ENCODE data around the gene PCSK7.

The PCSK7 gene

DNA sequence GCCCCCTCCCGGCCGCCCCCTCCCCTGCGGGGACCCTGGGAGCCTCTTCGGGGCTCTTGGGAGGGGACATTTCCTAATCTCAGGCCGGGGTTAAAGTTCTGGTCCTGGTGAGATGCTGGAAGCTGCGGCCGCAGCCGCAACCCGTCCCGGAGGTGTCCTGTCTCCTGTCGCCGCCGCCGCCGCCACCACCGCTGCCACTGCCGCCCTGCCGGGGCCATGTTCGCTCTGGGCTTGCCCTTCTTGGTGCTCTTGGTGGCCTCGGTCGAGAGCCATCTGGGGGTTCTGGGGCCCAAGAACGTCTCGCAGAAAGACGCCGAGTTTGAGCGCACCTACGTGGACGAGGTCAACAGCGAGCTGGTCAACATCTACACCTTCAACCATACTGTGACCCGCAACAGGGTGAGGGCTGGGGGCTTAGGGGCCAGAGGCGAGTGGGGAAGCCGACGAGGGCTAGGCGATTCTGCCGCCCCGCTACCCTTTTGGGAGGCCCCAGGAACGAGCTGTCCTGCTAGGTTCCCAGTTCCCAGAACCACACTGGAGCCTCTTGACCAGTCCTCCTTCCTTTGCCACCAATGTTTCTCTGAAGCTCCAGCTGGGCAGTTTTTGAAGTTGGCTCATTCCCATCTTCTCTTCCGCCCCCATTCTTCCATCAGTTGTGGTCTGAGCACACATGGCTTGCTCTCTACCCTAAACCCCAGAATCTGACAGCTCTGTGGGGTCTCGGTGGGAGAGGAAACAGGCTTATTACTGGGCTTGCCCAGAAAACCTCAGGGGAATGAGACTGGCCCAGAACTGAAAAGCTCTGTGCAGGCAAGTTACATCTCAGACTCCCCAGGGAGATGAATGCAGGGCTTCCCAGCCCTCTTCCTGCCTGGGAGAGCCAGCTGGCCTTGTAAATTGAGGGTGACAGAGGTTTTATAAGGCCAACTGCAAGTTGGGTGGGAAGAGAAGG lies 52.5 kb downstream of the PCSK7 start:
- Histone ChIP-seq H3K4me1 (ENCODE audit: insufficient read depth, low read length) (peaks cover 9% of the 10 kb centered on the region), H3K9ac (ENCODE audit: low read depth, low read length) (peak overlapping the region; percentile 64), H3K36me3 (ENCODE audit: insufficient read depth, low read length) (peaks cover 7% of the 10 kb centered on the region; the same call in 1 of the 2 replicates)

DNA sequence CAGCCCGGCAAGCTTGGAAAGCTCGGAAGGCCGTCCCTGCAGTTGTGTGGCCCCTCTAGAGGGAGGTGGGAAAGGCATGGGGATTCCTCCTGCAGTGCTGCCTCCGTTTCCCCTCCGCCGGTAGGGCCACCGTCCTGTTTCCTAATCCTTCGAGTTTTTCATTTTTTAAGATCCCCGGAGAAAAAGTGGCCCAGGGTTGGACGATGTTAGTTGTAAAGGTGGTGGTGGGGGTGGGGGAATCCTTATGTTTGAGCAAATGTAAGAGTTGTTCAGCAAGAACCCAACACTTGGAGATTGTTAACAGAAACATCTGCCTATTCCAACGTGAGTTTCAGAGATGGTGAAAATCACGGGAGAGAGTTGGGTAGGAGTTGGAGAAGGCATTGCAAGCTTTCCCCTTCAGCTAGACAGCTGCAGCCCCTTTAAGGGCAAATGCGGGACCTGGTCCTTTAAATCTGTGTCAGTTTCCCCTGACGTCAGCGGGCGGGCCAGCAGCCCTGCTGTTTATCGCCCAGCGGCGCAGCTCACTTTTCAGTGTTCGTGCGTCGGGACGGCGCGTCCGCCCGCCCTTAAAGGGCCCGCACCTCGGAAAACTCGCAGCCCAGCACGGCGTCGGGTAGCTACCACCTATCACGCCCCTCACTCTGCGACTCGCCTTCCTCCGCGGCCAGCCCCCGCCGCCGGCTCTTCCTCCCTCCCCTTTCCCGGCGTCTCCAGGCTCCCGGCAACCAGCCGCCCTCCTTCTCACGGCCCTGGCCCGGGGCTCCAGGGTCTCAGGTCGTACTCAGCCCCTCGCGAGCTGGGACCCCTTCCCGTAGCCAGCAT lies 53.5 kb downstream of the PCSK7 start, which contains the start of gene SIDT2:
Gene SIDT2 (plus strand): TSS at position 534 of the 825 bp plus-strand sequence. CDS start 521 bp downstream, outside the sequence.
- Histone ChIP-seq H3K9ac (ENCODE audit: low read depth, low read length) (peak within 1 kb of the TSS; percentile 64), H3K9me3 (ENCODE audit: control insufficient read depth, insufficient read depth, low read length) (no peaks in the 10 kb centered on the region), H3K36me3 (ENCODE audit: insufficient read depth, low read length) (peaks cover 7% of the 10 kb centered on the region; the same call in 1 of the 2 replicates), H3K4me1 (ENCODE audit: insufficient read depth, low read length) (peaks cover 9% of the 10 kb centered on the region)

More for the DNA sequence above, 52.5 kb downstream of the PCSK7 start:
- no peaks in the 10 kb centered on the region for H3K9me3 ChIP-seq (ENCODE audit: control insufficient read depth, insufficient read depth, low read length)

DNA sequence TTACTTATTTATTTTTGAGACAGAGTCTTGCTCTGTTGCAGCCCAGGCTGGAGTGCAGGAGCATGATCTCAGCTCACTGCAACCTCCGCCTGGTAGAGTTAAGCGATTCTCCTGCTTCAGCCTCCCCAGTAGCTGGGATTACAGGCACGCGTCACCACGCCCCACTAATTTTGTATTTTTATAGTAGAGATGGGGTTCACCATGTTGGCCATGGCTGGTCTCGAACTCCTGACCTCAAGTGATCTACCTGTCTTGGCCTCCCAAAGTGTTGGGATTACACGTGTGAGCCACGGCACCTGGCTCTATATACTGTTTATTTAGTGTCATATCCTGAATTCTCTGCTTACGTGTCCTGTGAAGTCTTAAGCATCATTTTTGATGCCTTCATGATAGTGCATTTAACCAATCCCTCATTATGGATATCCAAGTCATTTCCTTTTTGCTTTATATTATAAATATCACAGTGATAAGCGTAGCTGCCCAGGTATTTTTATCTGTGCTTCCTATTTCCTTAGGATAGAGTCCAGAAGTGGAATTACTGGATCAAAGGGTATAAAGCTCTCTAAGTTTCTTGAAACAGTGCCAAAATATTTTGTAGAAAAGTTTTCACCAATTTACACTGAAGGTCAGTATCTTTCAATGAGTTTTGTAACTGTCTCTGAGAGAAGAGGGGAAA lies 54.2 kb downstream of the PCSK7 start:
- Histone ChIP-seq H3K4me1 (ENCODE audit: insufficient read depth, low read length) (peaks cover 16% of the 10 kb centered on the region), H3K36me3 (ENCODE audit: insufficient read depth, low read length) (peaks cover 10% of the 10 kb centered on the region; the same call in 1 of the 2 replicates), H3K9ac (ENCODE audit: low read depth, low read length) (peak overlapping the region; percentile 52), H3K9me3 (ENCODE audit: control insufficient read depth, insufficient read depth, low read length) (no peaks in the 10 kb centered on the region)

DNA sequence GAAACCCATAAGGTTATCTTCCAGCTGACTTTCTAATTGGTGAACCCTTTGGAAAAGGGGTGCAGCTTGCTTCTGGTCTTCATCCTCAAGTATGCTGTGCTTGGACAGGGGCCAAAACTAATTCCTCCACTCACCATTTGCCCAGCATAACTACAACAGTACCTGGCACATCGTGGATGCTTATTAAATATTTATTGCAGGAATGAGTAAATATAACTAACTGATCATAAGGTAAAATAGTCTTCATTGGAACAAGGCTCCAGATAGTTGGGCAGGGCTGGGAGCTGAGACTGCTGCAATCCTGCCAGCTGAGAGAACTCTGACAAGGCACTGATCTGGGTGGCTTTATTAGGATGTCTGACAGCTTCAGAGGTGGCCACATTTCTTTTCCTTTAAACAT lies 55.7 kb downstream of the PCSK7 start:
- Histone ChIP-seq H3K9ac (ENCODE audit: low read depth, low read length) (no peak overlapping the region), H3K36me3 (ENCODE audit: insufficient read depth, low read length) (peaks cover 6% of the 10 kb centered on the region; the same call in 1 of the 2 replicates), H3K4me1 (ENCODE audit: insufficient read depth, low read length) (peaks cover 27% of the 10 kb centered on the region), H3K9me3 (ENCODE audit: control insufficient read depth, insufficient read depth, low read length) (no peaks in the 10 kb centered on the region)

GRCh38 chr11:117175781-117176180 lies 56.1 kb downstream of the PCSK7 start:
- Histone ChIP-seq H3K9ac (ENCODE audit: low read depth, low read length) (no peak overlapping the region), H3K9me3 (ENCODE audit: control insufficient read depth, insufficient read depth, low read length) (no peaks in the 10 kb centered on the region), H3K36me3 (ENCODE audit: insufficient read depth, low read length) (peaks cover 6% of the 10 kb centered on the region; the same call in 1 of the 2 replicates), H3K4me1 (ENCODE audit: insufficient read depth, low read length) (peaks cover 27% of the 10 kb centered on the region)

GRCh38 chr11:117175104-117175503 lies 56.8 kb downstream of the PCSK7 start:
- Histone ChIP-seq H3K36me3 (ENCODE audit: insufficient read depth, low read length) (peaks cover 6% of the 10 kb centered on the region; the same call in 1 of the 2 replicates), H3K9me3 (ENCODE audit: control insufficient read depth, insufficient read depth, low read length) (no peaks in the 10 kb centered on the region), H3K4me1 (ENCODE audit: insufficient read depth, low read length) (peaks cover 24% of the 10 kb centered on the region), H3K9ac (ENCODE audit: low read depth, low read length) (no peak overlapping the region)

GRCh38 chr11:117172724-117173421 lies 59.0 kb downstream of the PCSK7 start:
- no peak overlapping the region for H3K9ac ChIP-seq (ENCODE audit: low read depth, low read length)
- peaks cover 6% of the 10 kb centered on the region for H3K36me3 ChIP-seq (ENCODE audit: insufficient read depth, low read length)

DNA sequence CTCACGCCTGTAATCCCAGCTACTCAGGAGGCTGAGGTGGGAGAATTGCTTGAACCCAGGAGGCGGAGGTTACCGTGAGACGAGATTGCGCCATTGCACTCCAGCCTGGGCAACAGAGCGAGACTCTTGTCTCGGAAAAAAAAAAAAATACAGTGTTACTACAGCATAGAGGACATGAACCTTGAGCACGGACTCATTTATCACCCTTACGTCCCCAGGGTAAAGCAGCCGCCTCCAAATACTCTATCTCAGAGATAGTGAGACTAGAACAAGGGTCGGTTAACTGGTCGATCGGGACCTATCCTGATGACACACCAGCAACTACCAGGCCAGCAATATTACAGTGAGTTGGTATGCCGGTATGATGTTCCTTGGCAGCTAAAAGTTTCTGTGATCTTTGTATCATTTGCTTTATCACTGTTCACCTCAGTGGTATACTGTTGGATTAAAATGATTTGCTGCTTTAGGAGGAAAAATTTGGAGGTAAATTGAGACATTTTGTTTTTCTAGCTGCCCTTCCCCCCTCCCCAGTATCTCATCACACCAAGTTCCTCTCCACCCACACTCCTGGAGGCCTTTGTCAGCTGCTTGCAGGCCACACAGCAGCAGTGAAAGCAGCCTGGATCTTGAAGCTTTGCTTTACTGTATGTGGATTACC lies 60.3 kb downstream of the PCSK7 start:
- Histone ChIP-seq H3K4me1 (ENCODE audit: insufficient read depth, low read length) (peaks cover 19% of the 10 kb centered on the region), H3K9ac (ENCODE audit: low read depth, low read length) (no peak overlapping the region), H3K36me3 (ENCODE audit: insufficient read depth, low read length) (peaks cover 5% of the 10 kb centered on the region)

More at GRCh38 chr11:117172724-117173421, 59.0 kb downstream of the PCSK7 start:
- H3K4me1 ChIP-seq (ENCODE audit: insufficient read depth, low read length): peaks cover 19% of the 10 kb centered on the region
- no peaks in the 10 kb centered on the region for H3K9me3 ChIP-seq (ENCODE audit: control insufficient read depth, insufficient read depth, low read length)

GRCh38 chr11:117171007-117171403 lies 60.9 kb downstream of the PCSK7 start:
- peaks cover 19% of the 10 kb centered on the region for H3K4me1 ChIP-seq (ENCODE audit: insufficient read depth, low read length)
- no peak overlapping the region for H3K9ac ChIP-seq (ENCODE audit: low read depth, low read length)
- peaks cover 4% of the 10 kb centered on the region for H3K36me3 ChIP-seq (ENCODE audit: insufficient read depth, low read length)
- H3K9me3 ChIP-seq (ENCODE audit: control insufficient read depth, insufficient read depth, low read length): no peaks in the 10 kb centered on the region

More for the DNA sequence above, 60.3 kb downstream of the PCSK7 start:
- H3K9me3 ChIP-seq (ENCODE audit: control insufficient read depth, insufficient read depth, low read length): no peaks in the 10 kb centered on the region

DNA sequence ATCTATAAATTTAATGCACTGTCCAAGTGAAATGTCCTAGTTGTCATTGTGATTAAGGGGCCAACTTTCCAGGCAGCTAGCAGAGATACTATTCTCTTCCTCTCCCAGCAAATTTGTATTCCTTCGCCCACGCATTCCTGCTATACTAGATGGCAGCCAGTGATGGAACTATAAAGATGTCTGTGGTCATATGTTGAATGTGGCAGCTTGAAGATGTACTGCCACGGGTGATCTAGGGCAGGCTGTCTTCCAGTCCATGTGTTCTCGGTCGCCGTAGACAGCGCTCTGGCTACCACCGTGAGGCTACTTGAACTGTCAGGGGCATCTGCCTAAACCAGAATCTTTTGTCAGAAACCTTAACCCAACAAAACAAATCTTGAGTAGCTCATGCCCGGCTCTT lies 61.7 kb downstream of the PCSK7 start:
- Histone ChIP-seq H3K4me1 (ENCODE audit: insufficient read depth, low read length) (peaks cover 19% of the 10 kb centered on the region), H3K36me3 (ENCODE audit: insufficient read depth, low read length) (peaks cover 8% of the 10 kb centered on the region), H3K9me3 (ENCODE audit: control insufficient read depth, insufficient read depth, low read length) (no peaks in the 10 kb centered on the region), H3K9ac (ENCODE audit: low read depth, low read length) (no peak overlapping the region)

- H3K36me3 ChIP-seq (ENCODE audit: insufficient read depth, low read length): peaks cover 8% of the 10 kb centered on the region
- no peak overlapping the region for H3K9ac ChIP-seq (ENCODE audit: low read depth, low read length)
- no peaks in the 10 kb centered on the region for H3K9me3 ChIP-seq (ENCODE audit: control insufficient read depth, insufficient read depth, low read length)
- peaks cover 19% of the 10 kb centered on the region for H3K4me1 ChIP-seq (ENCODE audit: insufficient read depth, low read length)
Measured at GRCh38 chr11:117169736-117170135, 62.1 kb downstream of the PCSK7 start.

DNA sequence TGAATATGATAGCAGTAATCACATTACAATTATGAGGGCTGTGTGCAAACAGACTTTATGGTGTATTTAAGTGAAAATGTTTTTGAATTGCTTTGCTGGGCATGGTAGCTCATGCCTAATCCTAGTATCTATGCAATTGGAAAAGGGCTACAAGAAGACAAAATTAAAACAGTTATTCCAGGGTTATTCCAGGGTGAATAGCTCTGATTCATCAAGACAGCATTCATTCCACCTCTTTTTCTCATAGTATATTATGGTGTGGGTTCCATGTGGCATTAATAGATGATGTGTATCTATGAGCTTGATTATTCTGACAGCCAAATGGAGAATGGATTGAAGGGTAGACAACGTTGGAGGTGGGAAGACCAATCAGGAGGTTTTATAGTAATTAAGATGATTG lies 65.4 kb downstream of the PCSK7 start:
- peaks cover 14% of the 10 kb centered on the region for H3K36me3 ChIP-seq (ENCODE audit: insufficient read depth, low read length)
- peaks cover 1% of the 10 kb centered on the region for H3K4me1 ChIP-seq (ENCODE audit: insufficient read depth, low read length)
- H3K9me3 ChIP-seq (ENCODE audit: control insufficient read depth, insufficient read depth, low read length): no peaks in the 10 kb centered on the region
- no peak overlapping the region for H3K9ac ChIP-seq (ENCODE audit: low read depth, low read length)

GRCh38 chr11:117160826-117161225 lies 71.0 kb downstream of the PCSK7 start:
- H3K9ac ChIP-seq (ENCODE audit: low read depth, low read length): no peak overlapping the region
- no peaks in the 10 kb centered on the region for H3K9me3 ChIP-seq (ENCODE audit: control insufficient read depth, insufficient read depth, low read length)
- peaks cover 20% of the 10 kb centered on the region for H3K36me3 ChIP-seq (ENCODE audit: insufficient read depth, low read length)
- H3K4me1 ChIP-seq (ENCODE audit: insufficient read depth, low read length): no peaks in the 10 kb centered on the region

Measured in ES-I3 (cell line).